Measurements from ENCODE around the gene KSR2.

DNA sequence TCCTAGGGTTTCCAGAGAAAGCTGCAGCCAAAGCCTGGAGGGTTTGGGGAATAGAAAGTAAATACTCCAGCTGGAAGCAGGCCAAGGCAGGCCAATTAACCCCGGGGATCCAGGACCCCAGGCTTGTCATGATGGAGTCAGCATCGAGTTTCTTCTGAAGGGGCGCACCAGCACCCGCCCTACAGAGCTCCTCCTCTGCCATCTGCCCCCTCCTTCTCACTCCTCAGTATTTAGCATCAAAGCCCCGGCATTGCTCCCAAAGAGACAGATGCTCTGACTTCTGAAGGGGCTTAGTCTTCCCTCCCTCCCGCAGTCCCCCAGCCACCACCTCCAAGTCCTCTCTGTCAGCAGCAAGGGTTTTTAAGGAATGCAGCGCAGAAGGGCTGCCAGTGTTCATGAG is 322.3 kb downstream of the KSR2 start:
- TF ChIP-seq, protein P1, sequence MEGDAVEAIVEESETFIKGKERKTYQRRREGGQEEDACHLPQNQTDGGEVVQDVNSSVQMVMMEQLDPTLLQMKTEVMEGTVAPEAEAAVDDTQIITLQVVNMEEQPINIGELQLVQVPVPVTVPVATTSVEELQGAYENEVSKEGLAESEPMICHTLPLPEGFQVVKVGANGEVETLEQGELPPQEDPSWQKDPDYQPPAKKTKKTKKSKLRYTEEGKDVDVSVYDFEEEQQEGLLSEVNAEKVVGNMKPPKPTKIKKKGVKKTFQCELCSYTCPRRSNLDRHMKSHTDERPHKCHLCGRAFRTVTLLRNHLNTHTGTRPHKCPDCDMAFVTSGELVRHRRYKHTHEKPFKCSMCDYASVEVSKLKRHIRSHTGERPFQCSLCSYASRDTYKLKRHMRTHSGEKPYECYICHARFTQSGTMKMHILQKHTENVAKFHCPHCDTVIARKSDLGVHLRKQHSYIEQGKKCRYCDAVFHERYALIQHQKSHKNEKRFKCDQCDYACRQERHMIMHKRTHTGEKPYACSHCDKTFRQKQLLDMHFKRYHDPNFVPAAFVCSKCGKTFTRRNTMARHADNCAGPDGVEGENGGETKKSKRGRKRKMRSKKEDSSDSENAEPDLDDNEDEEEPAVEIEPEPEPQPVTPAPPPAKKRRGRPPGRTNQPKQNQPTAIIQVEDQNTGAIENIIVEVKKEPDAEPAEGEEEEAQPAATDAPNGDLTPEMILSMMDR (conservative IDR thresholded peaks at IDR 0.05; ENCODE audit: low read depth, low read length): no peak
- TF ChIP-seq EZH2 (IDR thresholded peaks at IDR 0.05; ENCODE audit: borderline replicate concordance, low read depth, low read length, poor library complexity, severe bottlenecking): no peak

Data from A673 (cell line).